Breast epithelium (tissue), 4 donors: ENCODE measurements around the gene CST9L. TPM values are rescaled to one million over a fixed set of nuclear protein-coding genes. Genes with fewer than 3 reads are reported as not detected.
A peak's percentile ranks its signal among the peaks of the same experiment; 100 is the strongest.

Experiments used
- DNase-seq, 2 donors: peaks; one replicate each; pipeline ENCODE4 v3.0.0-alpha.2; 2019; ENCODE audit warnings: low spot score in 2 of 2
- H3K27ac ChIP-seq, 2 donors: fragments of 200-600 bp; sonication (generic) in 1 of 2; one replicate each; pipeline ENCODE4 v1.5.1; 2016 to 2019; ENCODE audit warnings: mild to moderate bottlenecking in 1 of 2
- H3K27me3 ChIP-seq, 2 donors: fragments of 200-600 bp; sonication (generic) in 1 of 2; one replicate each; pipeline versions ENCODE4 v1.5.1 to v1.6.0; 2017 to 2019; ENCODE audit warnings: control low read depth in 1 of 2, mild to moderate bottlenecking in 1 of 2
- H3K36me3 ChIP-seq: fragments of 200-600 bp; one replicate; pipeline ENCODE4 v1.5.1; 2019
- H3K4me1 ChIP-seq, 2 donors: fragments of 200-600 bp; sonication (generic); one replicate each; pipeline ENCODE4 v1.5.1; 2016 to 2019; ENCODE audit warnings: control low read depth in 1 of 2
- H3K4me3 ChIP-seq, 3 donors: fragments of 200-600 bp; sonication (generic); 1 replicate in 2 of 3; 2 replicates in 1 of 3; pipeline ENCODE4 v1.5.1; 2016 to 2019; ENCODE audit warnings: mild to moderate bottlenecking in 3 of 3, moderate library complexity in 2 of 3
- H3K9me3 ChIP-seq, 2 donors: fragments of 200-600 bp; sonication (generic) in 1 of 2; one replicate each; pipeline ENCODE4 v1.5.1; 2016 to 2019; ENCODE audit warnings: control low read depth in 1 of 2
- POLR2A ChIP-seq: fragments of 450-650 bp; IDR thresholded peaks from one replicate; pipeline ENCODE4 v1.6.1; 2016; ENCODE audit warnings: antibody characterized with exemption, mild to moderate bottlenecking, moderate library complexity
- POLR2AphosphoS5 ChIP-seq, 3 donors: sonication (generic); formaldehyde crosslinking; IDR thresholded peaks; one replicate each; pipeline ENCODE4 v1.6.1; 2017; ENCODE audit warnings: antibody characterized with exemption in 3 of 3
- intact Hi-C: fragments of 100-400 bp; cut with DNase I; formaldehyde crosslinking; loops from one replicate; pipeline ENCODE4 v1.15.1; 2023; ENCODE audit warnings: low total_unique reads
- total RNA-seq, 3 donors: library from RNA; depleted of rRNA; stranded (reverse); fragments of >200 nt; gene quantifications; one replicate each; pipeline ENCODE4 v1.1.0, GENCODE V29; 2016
- TF ChIP-seq, protein P1 (sequence below), 3 donors: fragments of 450-650 bp; IDR thresholded peaks; one replicate each; pipeline ENCODE4 v1.5.1; 2016 to 2017; ENCODE audit warnings: antibody characterized with exemption in 3 of 3, mild to moderate bottlenecking in 3 of 3, moderate library complexity in 3 of 3

The CST9L gene
- total RNA-seq, 3 donors from 2014 or later, result not detected

GRCh38 chr20:23596579-23597250 is 28.4 kb upstream of the CST9L start:
- H3K9me3 ChIP-seq, result no peaks in the 10 kb centered on the region
- H3K4me1 ChIP-seq, result no peaks in the 10 kb centered on the region
- H3K36me3 ChIP-seq, result no peaks in the 10 kb centered on the region
- no peak overlapping the region for H3K27ac ChIP-seq
- H3K27me3 ChIP-seq, result no peaks in the 10 kb centered on the region
- H3K4me3 ChIP-seq, result no peak overlapping the region
- intact Hi-C loops, result no loop called here
- TF ChIP-seq, protein P1, sequence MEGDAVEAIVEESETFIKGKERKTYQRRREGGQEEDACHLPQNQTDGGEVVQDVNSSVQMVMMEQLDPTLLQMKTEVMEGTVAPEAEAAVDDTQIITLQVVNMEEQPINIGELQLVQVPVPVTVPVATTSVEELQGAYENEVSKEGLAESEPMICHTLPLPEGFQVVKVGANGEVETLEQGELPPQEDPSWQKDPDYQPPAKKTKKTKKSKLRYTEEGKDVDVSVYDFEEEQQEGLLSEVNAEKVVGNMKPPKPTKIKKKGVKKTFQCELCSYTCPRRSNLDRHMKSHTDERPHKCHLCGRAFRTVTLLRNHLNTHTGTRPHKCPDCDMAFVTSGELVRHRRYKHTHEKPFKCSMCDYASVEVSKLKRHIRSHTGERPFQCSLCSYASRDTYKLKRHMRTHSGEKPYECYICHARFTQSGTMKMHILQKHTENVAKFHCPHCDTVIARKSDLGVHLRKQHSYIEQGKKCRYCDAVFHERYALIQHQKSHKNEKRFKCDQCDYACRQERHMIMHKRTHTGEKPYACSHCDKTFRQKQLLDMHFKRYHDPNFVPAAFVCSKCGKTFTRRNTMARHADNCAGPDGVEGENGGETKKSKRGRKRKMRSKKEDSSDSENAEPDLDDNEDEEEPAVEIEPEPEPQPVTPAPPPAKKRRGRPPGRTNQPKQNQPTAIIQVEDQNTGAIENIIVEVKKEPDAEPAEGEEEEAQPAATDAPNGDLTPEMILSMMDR (IDR thresholded peaks at IDR 0.05), result no peak
- TF ChIP-seq POLR2AphosphoS5 (IDR thresholded peaks at IDR 0.05), result no peak
- no peak for TF ChIP-seq POLR2A
- DNase-seq, result no peak

DNA sequence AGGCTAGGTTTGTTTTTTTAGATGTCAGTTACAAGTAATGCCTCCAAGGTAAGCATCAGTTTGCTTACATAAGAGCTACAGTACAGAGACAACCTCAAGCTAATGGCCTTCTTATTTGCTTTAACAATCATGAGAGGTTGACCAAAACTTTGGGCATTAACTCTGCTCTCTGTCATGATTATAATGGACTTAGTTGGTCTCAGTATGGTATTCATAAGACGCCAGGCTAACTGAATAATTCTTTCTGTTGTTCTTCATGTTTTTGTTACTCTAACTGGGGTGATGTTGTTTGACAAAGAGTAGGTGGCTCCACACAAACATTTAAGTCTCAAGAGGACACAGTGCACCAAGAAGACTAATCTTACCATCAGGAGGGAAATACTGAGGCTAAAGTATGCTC is 27.7 kb upstream of the CST9L start:
- intact Hi-C loops, result no loop called here
- TF ChIP-seq POLR2A (no peak), POLR2AphosphoS5 (IDR thresholded peaks at IDR 0.05) (no peak)
- TF ChIP-seq, protein P1 (IDR thresholded peaks at IDR 0.05), result no peak
- no peak for DNase-seq

DNA sequence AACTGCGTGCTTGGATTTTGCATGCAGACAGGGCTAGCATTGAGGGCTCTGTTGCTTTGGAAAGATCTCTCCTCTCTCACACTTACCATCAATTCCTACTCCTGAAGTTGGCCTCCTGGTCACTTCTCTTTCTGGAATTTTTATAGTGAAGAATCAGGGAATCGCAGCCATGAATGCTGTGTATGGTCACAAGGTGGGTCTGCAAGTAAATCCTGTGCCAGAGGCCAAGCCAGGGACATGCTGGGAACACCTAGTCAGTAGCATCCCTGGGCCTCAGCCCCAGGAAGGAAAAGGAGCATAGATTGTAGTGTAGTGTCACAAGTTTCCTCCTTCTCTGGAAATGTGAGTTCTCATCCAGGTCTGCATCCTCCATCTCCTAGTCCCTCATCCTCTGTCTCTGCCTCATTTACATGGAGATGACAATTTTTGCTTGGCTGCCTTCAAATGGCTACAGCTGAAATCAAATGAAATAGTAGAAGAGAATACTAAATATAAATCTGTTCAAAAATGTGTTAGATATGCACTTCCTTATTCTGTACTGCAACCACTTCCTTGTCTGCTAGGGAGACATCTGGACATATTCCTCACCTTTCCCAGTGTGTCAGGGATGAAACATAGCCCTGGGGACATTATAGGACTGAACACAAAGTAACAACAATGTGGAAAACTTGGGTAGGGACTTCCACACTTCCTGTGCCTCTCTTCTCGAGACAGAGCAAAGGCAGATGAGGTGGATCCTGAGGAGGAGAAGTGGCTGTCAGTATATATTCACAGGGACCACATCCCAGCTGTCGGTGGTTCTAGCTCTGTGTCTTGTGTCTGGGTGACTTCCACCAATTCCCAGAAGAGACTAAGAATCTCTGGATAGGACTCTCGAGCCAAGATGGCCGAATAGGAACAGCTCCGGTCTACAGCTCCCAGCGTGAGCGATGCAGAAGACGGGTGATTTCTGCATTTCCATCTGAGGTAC is 20.4 kb upstream of the CST9L start:
- no peak overlapping the region for H3K4me3 ChIP-seq
- H3K27me3 ChIP-seq, result no peaks in the 10 kb centered on the region
- intact Hi-C loops, result no loop called here
- H3K4me1 ChIP-seq, result no peaks in the 10 kb centered on the region
- DNase-seq, result no peak
- TF ChIP-seq POLR2AphosphoS5 (IDR thresholded peaks at IDR 0.05) (no peak), POLR2A (no peak)
- TF ChIP-seq, protein P1 (IDR thresholded peaks at IDR 0.05), result no peak
- no peaks in the 10 kb centered on the region for H3K36me3 ChIP-seq
- no peaks in the 10 kb centered on the region for H3K9me3 ChIP-seq
- no peak overlapping the region for H3K27ac ChIP-seq

More for the DNA sequence above, 27.7 kb upstream of the CST9L start:
- H3K4me3 ChIP-seq, result no peak overlapping the region
- H3K9me3 ChIP-seq, result no peaks in the 10 kb centered on the region
- H3K27ac ChIP-seq, result no peak overlapping the region
- no peaks in the 10 kb centered on the region for H3K27me3 ChIP-seq
- no peaks in the 10 kb centered on the region for H3K4me1 ChIP-seq
- H3K36me3 ChIP-seq, result no peaks in the 10 kb centered on the region

- no peak for TF ChIP-seq POLR2A
- TF ChIP-seq, protein P1 (IDR thresholded peaks at IDR 0.05), result no peak
- no peak overlapping the region for H3K27ac ChIP-seq
- H3K4me1 ChIP-seq, result no peaks in the 10 kb centered on the region
- DNase-seq, result peak in 1 of 2 donors; percentile 24
- no peaks in the 10 kb centered on the region for H3K27me3 ChIP-seq
- H3K4me3 ChIP-seq, result no peak overlapping the region
- intact Hi-C loops, result no loop called here
- H3K36me3 ChIP-seq, result no peaks in the 10 kb centered on the region
- no peaks in the 10 kb centered on the region for H3K9me3 ChIP-seq
These were observed 19.3 kb upstream of the CST9L start for GRCh38 chr20:23587631-23588030.
